HepG2 (cell line): ENCODE measurements around the gene LRRC27. TPM values are rescaled to one million over a fixed set of nuclear protein-coding genes. Genes with fewer than 3 reads are reported as not detected.

Source experiments
- DNMT3B ChIP-seq: conservative IDR thresholded peaks from 2 replicates; pipeline ENCODE4 v1.6.1; 2016; ENCODE audit warnings: missing biosample characterization, control low read depth
- FOXP1 ChIP-seq, 2 experiments: fragments of 450-650 bp in 1 of 2; IDR thresholded peaks; 2 replicates each; pipeline ENCODE4 v1.6.1; 2017 to 2018; ENCODE audit warnings: antibody characterized with exemption in 1 of 2
- GLMP ChIP-seq: sonication (generic); formaldehyde crosslinking; IDR thresholded peaks from 2 replicates; pipeline ENCODE4 v1.9.0; 2021; ENCODE audit warnings: missing genetic modification reagents, mild to moderate bottlenecking, borderline replicate concordance
- JUN ChIP-seq: sonication (generic); formaldehyde crosslinking; IDR thresholded peaks from 2 replicates; pipeline ENCODE4 v1.4.0; 2020; ENCODE audit warnings: mild to moderate bottlenecking, missing genetic modification reagents
- JUND ChIP-seq: sonication (generic); formaldehyde crosslinking; IDR thresholded peaks from 2 replicates; pipeline ENCODE4 v1.8.0; 2022; ENCODE audit warnings: mild to moderate bottlenecking, missing genetic modification reagents
- LRRFIP1 ChIP-seq: sonication (generic); formaldehyde crosslinking; conservative IDR thresholded peaks from 2 replicates; pipeline ENCODE4 v1.4.0; 2020; ENCODE audit warnings: missing genetic modification reagents
- NR0B2 ChIP-seq: sonication (generic); formaldehyde crosslinking; IDR thresholded peaks from 2 replicates; pipeline ENCODE4 v1.4.0; 2020; ENCODE audit warnings: mild to moderate bottlenecking, missing genetic modification reagents
- PHF21A ChIP-seq: sonication (generic); formaldehyde crosslinking; IDR thresholded peaks from 2 replicates; pipeline ENCODE4 v1.5.0; 2020; ENCODE audit warnings: mild to moderate bottlenecking, missing genetic modification reagents
- PPARG ChIP-seq: conservative IDR thresholded peaks from 2 replicates; pipeline ENCODE4 v1.6.1; 2016; ENCODE audit warnings: missing biosample characterization, missing genetic modification reagents
- PRDM10 ChIP-seq: sonication (generic); formaldehyde crosslinking; IDR thresholded peaks from 2 replicates; pipeline ENCODE4 v1.4.0; 2020; ENCODE audit warnings: low read depth, missing genetic modification reagents
- RARG ChIP-seq: sonication (generic); formaldehyde crosslinking; IDR thresholded peaks from 2 replicates; pipeline ENCODE4 v1.4.0; 2020; ENCODE audit warnings: low read depth, mild to moderate bottlenecking, missing genetic modification reagents
- TAF1 ChIP-seq: sonication (generic); formaldehyde crosslinking; IDR thresholded peaks from 2 replicates; pipeline ENCODE4 v1.4.0; 2020; ENCODE audit warnings: missing genetic modification reagents
- TBX2 ChIP-seq: sonication (generic); formaldehyde crosslinking; IDR thresholded peaks from 2 replicates; pipeline ENCODE4 v1.5.0; 2020; ENCODE audit warnings: missing genetic modification reagents, mild to moderate bottlenecking, borderline replicate concordance
- TCF7 ChIP-seq: sonication (generic); IDR thresholded peaks from 2 replicates; pipeline ENCODE4 v1.6.1; 2016; ENCODE audit warnings: antibody characterized with exemption, low read depth
- TFAP4 ChIP-seq: sonication (generic); IDR thresholded peaks from 2 replicates; pipeline ENCODE4 v1.6.1; 2016; ENCODE audit warnings: low read depth, borderline replicate concordance
- TOE1 ChIP-seq: sonication (generic); formaldehyde crosslinking; IDR thresholded peaks from 2 replicates; pipeline ENCODE4 v1.4.0; 2020; ENCODE audit warnings: mild to moderate bottlenecking, missing genetic modification reagents
- TRIM22 ChIP-seq: fragments of 450-650 bp; IDR thresholded peaks from 2 replicates; pipeline ENCODE4 v1.6.1; 2017
- ZNF10 ChIP-seq: sonication (generic); formaldehyde crosslinking; IDR thresholded peaks from 2 replicates; pipeline ENCODE4 v1.4.0; 2020; ENCODE audit warnings: mild to moderate bottlenecking, low read depth, missing genetic modification reagents, borderline replicate concordance
- ZNF839 ChIP-seq: sonication (generic); formaldehyde crosslinking; IDR thresholded peaks from 2 replicates; pipeline ENCODE4 v1.4.0; 2020; ENCODE audit warnings: missing genetic modification reagents, mild to moderate bottlenecking, borderline replicate concordance
- polyA plus RNA-seq, 8 experiments: library from polyadenylated mRNA; depleted of rRNA in 3 of 8; stranded (reverse) in 7 of 8; unstranded in 1 of 8; fragments of >200 nt; fragmentation: Illumina TruSeq in 4 of 8; extraction: Trizol in 4 of 8; gene quantifications; 2 replicates each; pipeline versions ENCODE4 v1.2.1 to v1.2.3, GENCODE V29; 2011 to 2016; ENCODE audit warnings: low read depth in 4 of 8, missing spikeins in 1 of 8, mixed read lengths in 1 of 8; ENCODE audit not compliant: insufficient read depth in 1 of 8
- total RNA-seq, 5 experiments: library from RNA; depleted of rRNA; stranded (reverse); fragments of >200 nt; fragmentation: Illumina TruSeq; extraction: Trizol; gene quantifications; 2 replicates each; pipeline ENCODE4 v1.2.3, GENCODE V29; 2016; ENCODE audit warnings: low read depth in 1 of 5

Gene LRRC27
- total and polyA plus RNA-seq, 2 of the 13 experiments (the other 11 are each of a cell fraction or from before 2014, with no cell fraction given): 4.2 to 4.6 TPM

- TF ChIP-seq PRDM10: no peak
- peak; percentile 56; the same call in 1 of the 2 replicates for TF ChIP-seq TFAP4
- no peak for TF ChIP-seq TCF7
- no peak for TF ChIP-seq PHF21A (CRISPR knock-in tag)
- peak; percentile 75 for TF ChIP-seq TBX2
- no peak for TF ChIP-seq LRRFIP1 (CRISPR knock-in tag)
- no peak for TF ChIP-seq JUND
- TF ChIP-seq TRIM22: no peak
- no peak for TF ChIP-seq RARG
- TF ChIP-seq DNMT3B (CRISPR knock-in tag): no peak
- no peak for TF ChIP-seq FOXP1 (IDR thresholded peaks at IDR 0.05)
- TF ChIP-seq FOXP1 (CRISPR knock-in tag; IDR thresholded peaks at IDR 0.05): no peak
- no peak for TF ChIP-seq ZNF839 (CRISPR knock-in tag)
- no peak for TF ChIP-seq TOE1 (CRISPR knock-in tag)
- TF ChIP-seq PPARG: no peak; the same call in 1 of the 2 replicates
- no peak for TF ChIP-seq ZNF10 (CRISPR knock-in tag)
- TF ChIP-seq GLMP (CRISPR knock-in tag): no peak
- TF ChIP-seq TAF1 (CRISPR knock-in tag): peak; percentile 74
- peak; percentile 87 for TF ChIP-seq NR0B2 (CRISPR knock-in tag)
- 0 out of 2 replicates have a peak, but pooled peaks have one; percentile 45 for TF ChIP-seq JUN (CRISPR knock-in tag)
These were observed at the start of gene LRRC27 (continued) for GRCh38 chr10:132331601-132332432.
